H9 (cell line): ENCODE measurements around the gene FETUB. TPM values are rescaled to one million over a fixed set of nuclear protein-coding genes. Genes with fewer than 3 reads are reported as not detected.

Experiments used
- DNase-seq: peaks from one replicate; pipeline ENCODE4 v3.0.0-alpha.2; 2017
- H2AFZ ChIP-seq: one replicate; pipeline ENCODE4 v1.6.1; 2013; ENCODE audit warnings: mild to moderate bottlenecking, low read length, control low read depth, moderate library complexity
- H2AK5ac ChIP-seq: 2 replicates; pipeline ENCODE4 v1.6.1; 2013; ENCODE audit warnings: low read length, control low read depth, mixed read lengths; ENCODE audit not compliant: insufficient read length
- H2BK120ac ChIP-seq: one replicate; pipeline ENCODE4 v1.6.1; 2013; ENCODE audit warnings: low read depth, mild to moderate bottlenecking, low read length, control low read depth, inconsistent platforms; ENCODE audit not compliant: poor library complexity, severe bottlenecking
- H2BK12ac ChIP-seq: 2 replicates; pipeline ENCODE4 v1.6.1; 2013; ENCODE audit warnings: low read length, control low read depth, mixed read lengths, low read depth; ENCODE audit not compliant: insufficient read length
- H2BK15ac ChIP-seq: 2 replicates; pipeline ENCODE4 v1.6.1; 2013; ENCODE audit warnings: low read depth, low read length, control low read depth
- H2BK20ac ChIP-seq: one replicate; pipeline ENCODE4 v1.6.1; 2013; ENCODE audit warnings: low read depth, mild to moderate bottlenecking, low read length, control low read depth, inconsistent platforms; ENCODE audit not compliant: poor library complexity, severe bottlenecking
- H2BK5ac ChIP-seq: 2 replicates; pipeline ENCODE4 v1.6.1; 2013; ENCODE audit warnings: low read length, control low read depth, mixed read lengths; ENCODE audit not compliant: insufficient read length
- H3K14ac ChIP-seq: 2 replicates; pipeline ENCODE4 v1.6.1; 2013; ENCODE audit warnings: low read length, control low read depth; ENCODE audit not compliant: insufficient read depth
- H3K18ac ChIP-seq: 2 replicates; pipeline ENCODE4 v1.6.1; 2013; ENCODE audit warnings: low read depth, mild to moderate bottlenecking, mixed read lengths, low read length, control low read depth; ENCODE audit not compliant: insufficient read length
- H3K23ac ChIP-seq: 2 replicates; pipeline ENCODE4 v1.6.1; 2013; ENCODE audit warnings: low read length, control low read depth, mixed read lengths, low read depth; ENCODE audit not compliant: insufficient read length
- H3K23me2 ChIP-seq: 2 replicates; pipeline ENCODE4 v1.6.1; 2013; ENCODE audit warnings: low read depth, mild to moderate bottlenecking, mixed read lengths, low read length, control low read depth; ENCODE audit not compliant: insufficient read length, poor library complexity, severe bottlenecking
- H3K27ac ChIP-seq: 2 replicates; pipeline ENCODE4 v1.5.1; 2013; ENCODE audit warnings: low read length, control low read depth, mixed read lengths, low read depth; ENCODE audit not compliant: insufficient read length
- H3K27me3 ChIP-seq: 2 replicates; pipeline ENCODE4 v1.6.1; 2013; ENCODE audit warnings: low read length, control low read depth, inconsistent platforms; ENCODE audit not compliant: insufficient read depth
- H3K4ac ChIP-seq: 2 replicates; pipeline ENCODE4 v1.6.1; 2013; ENCODE audit warnings: low read depth, mild to moderate bottlenecking, control low read depth, inconsistent platforms, low read length, moderate library complexity
- H3K4me1 ChIP-seq: 2 replicates; pipeline ENCODE4 v1.6.1; 2013; ENCODE audit warnings: low read length, control low read depth, inconsistent platforms; ENCODE audit not compliant: insufficient read depth
- H3K4me2 ChIP-seq: 2 replicates; pipeline ENCODE4 v1.6.1; 2013; ENCODE audit warnings: low read length, control low read depth, mixed read lengths; ENCODE audit not compliant: insufficient read length, insufficient read depth
- H3K56ac ChIP-seq: 2 replicates; pipeline ENCODE4 v1.6.1; 2013; ENCODE audit warnings: low read depth, mild to moderate bottlenecking, mixed read lengths, low read length, control low read depth; ENCODE audit not compliant: insufficient read length
- H3K79me1 ChIP-seq: 2 replicates; pipeline ENCODE4 v1.6.1; 2013; ENCODE audit warnings: low read depth, mild to moderate bottlenecking, moderate library complexity, low read length, control low read depth, inconsistent platforms; ENCODE audit not compliant: insufficient read depth, poor library complexity, severe bottlenecking
- H3K79me2 ChIP-seq: 2 replicates; pipeline ENCODE4 v1.6.1; 2013; ENCODE audit warnings: low read length, control low read depth, inconsistent platforms; ENCODE audit not compliant: insufficient read depth
- H3K9ac ChIP-seq: 2 replicates; pipeline ENCODE4 v1.6.1; 2013; ENCODE audit warnings: low read length, control low read depth, mixed read lengths; ENCODE audit not compliant: insufficient read length; ENCODE audit errors: extremely low read depth
- H3K9me3 ChIP-seq: one replicate; pipeline ENCODE4 v1.6.1; 2013; ENCODE audit warnings: low read depth, low read length, inconsistent platforms; ENCODE audit not compliant: control insufficient read depth
- H3T11ph ChIP-seq: one replicate; pipeline ENCODE4 v1.6.1; 2013; ENCODE audit warnings: mild to moderate bottlenecking, low read length, control low read depth, inconsistent platforms
- H4K20me1 ChIP-seq: one replicate; pipeline ENCODE4 v1.6.1; 2013; ENCODE audit not compliant: control insufficient read depth, insufficient read length, insufficient read depth
- H4K5ac ChIP-seq: 2 replicates; pipeline ENCODE4 v1.6.1; 2013; ENCODE audit warnings: low read depth, mild to moderate bottlenecking, mixed read lengths, low read length, control low read depth; ENCODE audit not compliant: insufficient read length
- H4K8ac ChIP-seq: replicated peaks from 2 replicates; pipeline ENCODE4 v1.6.1; 2013; ENCODE audit warnings: low read length, control low read depth, mixed read lengths, low read depth; ENCODE audit not compliant: insufficient read length
- H4K91ac ChIP-seq: 2 replicates; pipeline ENCODE4 v1.6.1; 2013; ENCODE audit warnings: low read depth, mild to moderate bottlenecking, moderate library complexity, mixed read lengths, low read length, control low read depth; ENCODE audit not compliant: insufficient read length
- H3K27ac Mint-ChIP-seq, 3 experiments: 2 replicates in 2 of 3; 3 replicates in 1 of 3; pipeline ENCODE4 v1.8.0; 2020 to 2021; ENCODE audit warnings: mixed read lengths in 3 of 3, mild to moderate bottlenecking in 1 of 3, moderate library complexity in 1 of 3
- H3K27me3 Mint-ChIP-seq: 2 replicates; pipeline ENCODE4 v1.8.0; 2021; ENCODE audit warnings: low read depth, mild to moderate bottlenecking, moderate library complexity, mixed read lengths
- H3K36me3 Mint-ChIP-seq, 3 experiments: 2 replicates in 2 of 3; 3 replicates in 1 of 3; pipeline ENCODE4 v1.8.0; 2020 to 2021; ENCODE audit warnings: low read depth in 3 of 3, mixed read lengths in 3 of 3; ENCODE audit not compliant: insufficient read depth in 1 of 3
- H3K4me1 Mint-ChIP-seq, 2 experiments: 2 replicates each; pipeline ENCODE4 v1.8.0; 2020; ENCODE audit warnings: mixed read lengths in 2 of 2
- H3K4me3 Mint-ChIP-seq, 2 experiments: 2 replicates in 1 of 2; 3 replicates in 1 of 2; pipeline ENCODE4 v1.8.0; 2020 to 2021; ENCODE audit warnings: mild to moderate bottlenecking in 2 of 2, mixed read lengths in 2 of 2, moderate library complexity in 1 of 2
- H3K9me3 Mint-ChIP-seq, 2 experiments: 2 replicates in 1 of 2; 3 replicates in 1 of 2; pipeline ENCODE4 v1.8.0; 2020; ENCODE audit warnings: mild to moderate bottlenecking in 2 of 2, mixed read lengths in 2 of 2, moderate library complexity in 1 of 2
- CTCF ChIP-seq: fragments of 200-600 bp; sonication (generic); conservative IDR thresholded peaks from 3 replicates; pipeline ENCODE4 v1.8.0; 2021; ENCODE audit warnings: antibody characterized with exemption, mild to moderate bottlenecking
- WGBS: extraction: QIAGEN DNeasy Blood & Tissue Kit; methylation state at CpG from one replicate; pipeline ENCODE4 v1.1.7; 2013; ENCODE audit warnings: missing lambda C conversion rate, low lambda C conversion rate, mixed read lengths; ENCODE audit not compliant: insufficient read length; ENCODE audit errors: extremely low coverage; 5-methylcytosine and 5-hydroxymethylcytosine counted together
- total RNA-seq: library from RNA; stranded (reverse); gene quantifications from 2 replicates; pipeline ENCODE4 v1.2.1, GENCODE V29; 2021

The FETUB gene
- total RNA-seq, 1 experiment from 2014 or later = not detected

GRCh38 chr3:186691676-186692075, 51.5 kb downstream of the FETUB start:
- no CpG with 5 or more reads among the region's 7 CpGs for WGBS
- H2BK120ac ChIP-seq = no peak overlapping the region

More at GRCh38 chr3:186691676-186692075, 51.5 kb downstream of the FETUB start:
- Mint-ChIP-seq H3K27ac (no peak overlapping the region), H3K27me3 (peaks cover 2% of the 10 kb centered on the region), H3K4me1 (no peaks in the 10 kb centered on the region), H3K36me3 (peaks cover 0 to 2% (median 0%) of the 10 kb centered on the region in 3 experiments; a peak in 2 of 7 replicates), H3K4me3 (no peak overlapping the region), H3K9me3 (0 out of 5 replicates have a peak, but pooled peaks cover under 1 to 3% of the 10 kb centered on the region in 2 experiments)
- TF ChIP-seq CTCF = no peak
- no peak overlapping the region for H4K5ac ChIP-seq
- H3K27ac ChIP-seq = no peak overlapping the region
- no peaks in the 10 kb centered on the region for H3K23me2 ChIP-seq
- H3K56ac ChIP-seq = no peak overlapping the region
- H2BK5ac ChIP-seq = no peak overlapping the region
- H2AFZ ChIP-seq = no peak overlapping the region
- no peak overlapping the region for H2BK20ac ChIP-seq
- H3K18ac ChIP-seq = no peak overlapping the region
- no peaks in the 10 kb centered on the region for H3K27me3 ChIP-seq
- H3K4ac ChIP-seq = no peak overlapping the region
- no peaks in the 10 kb centered on the region for H3K79me2 ChIP-seq
- no peak overlapping the region for H3K4me2 ChIP-seq
- no peaks in the 10 kb centered on the region for H3K79me1 ChIP-seq
- H3K23ac ChIP-seq = no peak overlapping the region
- H3K14ac ChIP-seq = no peak overlapping the region
- no peak overlapping the region for H2BK15ac ChIP-seq
- no peak overlapping the region for H4K8ac ChIP-seq
- H3T11ph ChIP-seq = no peak overlapping the region
- no peak overlapping the region for H2BK12ac ChIP-seq
- H3K4me1 ChIP-seq = no peaks in the 10 kb centered on the region
- no peak for DNase-seq
- no peaks in the 10 kb centered on the region for H3K9me3 ChIP-seq
- no peak overlapping the region for H3K9ac ChIP-seq
- H2AK5ac ChIP-seq = no peak overlapping the region
- H4K91ac ChIP-seq = no peak overlapping the region
- H4K20me1 ChIP-seq = no peaks in the 10 kb centered on the region
